Thymus (tissue), 14 donors: ENCODE results near the gene DDX5. TPM values are rescaled to one million over a fixed set of nuclear protein-coding genes. Genes with fewer than 3 reads are reported as not detected.

Experiments used
- DNase-seq, 9 donors: peaks; one replicate each; pipeline ENCODE4 v3.0.0-alpha.2; 2013; ENCODE audit warnings: low spot score in 9 of 9, low read depth in 6 of 9, missing footprints in 1 of 9
- H3K27ac ChIP-seq, 2 donors: one replicate each; pipeline ENCODE4 v1.5.1; 2013; ENCODE audit warnings: control low read depth in 1 of 2, low read depth in 1 of 2, low read length in 1 of 2, mild to moderate bottlenecking in 1 of 2, moderate library complexity in 1 of 2
- H3K27me3 ChIP-seq, 2 donors: one replicate each; pipeline ENCODE4 v1.5.1; 2013; ENCODE audit warnings: low read length in 1 of 2; ENCODE audit not compliant: control insufficient read depth in 2 of 2, insufficient read depth in 1 of 2
- H3K36me3 ChIP-seq, 2 donors: one replicate each; pipeline ENCODE4 v1.5.1; 2013; ENCODE audit warnings: low read length in 1 of 2, mild to moderate bottlenecking in 1 of 2, moderate library complexity in 1 of 2; ENCODE audit not compliant: control insufficient read depth in 2 of 2, insufficient read depth in 2 of 2
- H3K4me1 ChIP-seq, 2 donors: one replicate each; pipeline ENCODE4 v1.5.1; 2013; ENCODE audit warnings: low read length in 2 of 2; ENCODE audit not compliant: control insufficient read depth in 2 of 2, insufficient read depth in 2 of 2
- H3K4me3 ChIP-seq, 2 donors: one replicate each; pipeline ENCODE4 v1.5.1; 2013; ENCODE audit warnings: low read length in 2 of 2, control low read depth in 1 of 2, mild to moderate bottlenecking in 1 of 2
- H3K9me3 ChIP-seq, 2 donors: one replicate each; pipeline ENCODE4 v1.5.1; 2013; ENCODE audit warnings: low read length in 1 of 2, mild to moderate bottlenecking in 1 of 2; ENCODE audit not compliant: control insufficient read depth in 2 of 2, insufficient read depth in 1 of 2
- WGBS: extraction: QIAGEN DNeasy Blood & Tissue Kit; methylation state at CpG from one replicate; pipeline ENCODE4 v1.1.7; 2013; 5-methylcytosine and 5-hydroxymethylcytosine counted together
- long read RNA-seq, 10 donors: transcript quantifications; one replicate each; lab custom pipeline, GENCODE V29; 2026
- polyA plus RNA-seq: library from polyadenylated mRNA; stranded (reverse); fragments of 200-250 nt; gene quantifications from one replicate; pipeline ENCODE4 v1.2.3, GENCODE V29; 2013
- total RNA-seq: library from RNA; stranded (reverse); fragments of 120-200 nt; gene quantifications from one replicate; pipeline ENCODE4 v1.2.4, GENCODE V29; 2013
- donor health status: healthy.

Gene DDX5
- total RNA-seq: 584 TPM
- 937 TPM for polyA plus RNA-seq
- long read RNA-seq, donor 1, transcript DDX5-201 (13 exons, 2,554 nt): major isoform, 19 of 22 reads
- long read RNA-seq, donor 1, partial matches to known transcripts: 0 of 22 reads
- long read RNA-seq, donor 1, other reads (novel, unspliced or antisense): 0 of 22 reads
- long read RNA-seq, donor 2: 0 reads
- long read RNA-seq, donor 3, transcript DDX5-201 (13 exons, 2,554 nt): major isoform, 253 of 684 reads
- long read RNA-seq, donor 3, transcript DDX5-215 (12 exons, 3,558 nt): minor isoform, 64 of 684 reads
- long read RNA-seq, donor 3, transcript DDX5-233 (2 exons, 699 nt): minor isoform, 13 of 684 reads
- long read RNA-seq, donor 3, partial matches to known transcripts: 331 of 684 reads
- long read RNA-seq, donor 3, other reads (novel, unspliced or antisense): 9 of 684 reads
- long read RNA-seq, donor 4, transcript DDX5-215 (12 exons, 3,558 nt): minor isoform, 31 of 391 reads
- long read RNA-seq, donor 4, transcript DDX5-201 (13 exons, 2,554 nt): major isoform, 61 of 391 reads
- long read RNA-seq, donor 4, partial matches to known transcripts: 289 of 391 reads
- long read RNA-seq, donor 4, other reads (novel, unspliced or antisense): 0 of 391 reads
- long read RNA-seq, donor 5, transcript DDX5-201 (13 exons, 2,554 nt): major isoform, 177 of 616 reads
- long read RNA-seq, donor 5, transcript DDX5-213 (4 exons, 820 nt): minor isoform, 7 of 616 reads
- long read RNA-seq, donor 5, transcript DDX5-233 (2 exons, 699 nt): minor isoform, 18 of 616 reads
- long read RNA-seq, donor 5, transcript DDX5-215 (12 exons, 3,558 nt): minor isoform, 41 of 616 reads
- long read RNA-seq, donor 5, partial matches to known transcripts: 357 of 616 reads
- long read RNA-seq, donor 5, other reads (novel, unspliced or antisense): 12 of 616 reads
- long read RNA-seq, donor 6, transcript DDX5-233 (2 exons, 699 nt): minor isoform, 7 of 250 reads
- long read RNA-seq, donor 6, transcript DDX5-215 (12 exons, 3,558 nt): minor isoform, 15 of 250 reads
- long read RNA-seq, donor 6, transcript DDX5-201 (13 exons, 2,554 nt): major isoform, 149 of 250 reads
- long read RNA-seq, donor 6, partial matches to known transcripts: 70 of 250 reads
- long read RNA-seq, donor 6, other reads (novel, unspliced or antisense): 5 of 250 reads
- long read RNA-seq, donor 7, transcript DDX5-201 (13 exons, 2,554 nt): major isoform, 225 of 387 reads
- long read RNA-seq, donor 7, transcript DDX5-215 (12 exons, 3,558 nt): minor isoform, 13 of 387 reads
- long read RNA-seq, donor 7, partial matches to known transcripts: 119 of 387 reads
- long read RNA-seq, donor 7, other reads (novel, unspliced or antisense): 18 of 387 reads
- long read RNA-seq, donor 8, transcript DDX5-201 (13 exons, 2,554 nt): major isoform, 69 of 143 reads
- long read RNA-seq, donor 8, transcript DDX5-215 (12 exons, 3,558 nt): minor isoform, 8 of 143 reads
- long read RNA-seq, donor 8, partial matches to known transcripts: 60 of 143 reads
- long read RNA-seq, donor 8, other reads (novel, unspliced or antisense): 0 of 143 reads
- long read RNA-seq, donor 9, transcript DDX5-233 (2 exons, 699 nt): minor isoform, 15 of 303 reads
- long read RNA-seq, donor 9, transcript DDX5-201 (13 exons, 2,554 nt): major isoform, 141 of 303 reads
- long read RNA-seq, donor 9, transcript DDX5-215 (12 exons, 3,558 nt): minor isoform, 22 of 303 reads
- long read RNA-seq, donor 9, partial matches to known transcripts: 118 of 303 reads
- long read RNA-seq, donor 9, other reads (novel, unspliced or antisense): 0 of 303 reads
- long read RNA-seq, donor 10, transcript DDX5-215 (12 exons, 3,558 nt): minor isoform, 19 of 213 reads
- long read RNA-seq, donor 10, transcript DDX5-233 (2 exons, 699 nt): minor isoform, 7 of 213 reads
- long read RNA-seq, donor 10, transcript DDX5-201 (13 exons, 2,554 nt): major isoform, 87 of 213 reads
- long read RNA-seq, donor 10, partial matches to known transcripts: 94 of 213 reads
- long read RNA-seq, donor 10, other reads (novel, unspliced or antisense): 0 of 213 reads

DNA sequence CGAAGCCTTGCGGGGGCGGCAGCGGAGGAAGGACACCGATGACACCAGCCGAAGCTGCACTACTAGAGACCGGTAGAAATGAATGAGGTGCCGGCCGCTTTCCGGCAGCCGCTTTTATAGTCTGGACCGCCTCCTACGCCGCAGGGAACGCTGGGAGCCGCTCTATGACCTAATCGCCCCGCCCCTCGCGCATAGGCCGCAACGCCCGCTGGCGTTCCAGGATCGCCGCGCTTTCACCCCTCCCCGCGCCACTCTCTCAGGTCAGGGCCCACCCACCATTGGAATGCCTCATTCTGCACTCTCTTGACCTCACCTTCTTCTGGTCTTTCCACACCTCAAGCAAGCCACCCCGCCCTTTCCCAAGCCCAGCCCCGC is at the start of gene DDX5:
DDX5 (minus strand) TSS at position 89 of the 375 bp plus-strand sequence. CDS start 170 bp downstream, outside the sequence.
- H3K27ac ChIP-seq: peak within 1 kb of the TSS; percentile 97 to 99
- no peaks in the 10 kb centered on the region for H3K9me3 ChIP-seq
- H3K36me3 ChIP-seq: peaks cover 34 to 64% of the 10 kb centered on the region in 2 donors
- under 1% methylated on average over 31 of the region's 31 CpGs for WGBS
- H3K27me3 ChIP-seq: no peaks in the 10 kb centered on the region
- peak; percentile 89 to 98 (median 95) for DNase-seq
- H3K4me3 ChIP-seq: peak within 1 kb of the TSS; percentile 87 to 96
- H3K4me1 ChIP-seq: peaks cover 10 to 19% of the 10 kb centered on the region in 2 donors

DNA sequence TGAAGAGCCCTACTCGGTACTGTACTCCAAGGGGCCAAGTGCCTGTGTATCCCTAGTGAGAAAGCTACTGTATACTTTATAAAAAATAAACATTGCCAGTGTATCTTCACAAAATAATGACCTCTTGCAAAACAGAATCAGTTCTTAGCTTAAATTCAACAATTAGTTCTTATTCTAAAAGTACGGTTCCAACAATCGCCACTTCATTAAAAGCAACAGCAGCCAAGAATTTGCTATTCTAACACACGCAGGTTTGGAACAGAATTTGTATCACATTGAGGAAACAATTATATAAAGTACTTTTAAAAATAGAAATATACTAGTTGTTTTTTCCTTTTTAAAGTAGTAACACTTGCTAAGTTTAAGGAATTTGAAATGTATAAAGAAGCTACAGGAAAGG is 49.2 kb upstream of the DDX5 start:
- Histone ChIP-seq H3K4me3 (no peak overlapping the region), H3K27ac (no peak overlapping the region), H3K9me3 (no peaks in the 10 kb centered on the region), H3K27me3 (no peaks in the 10 kb centered on the region), H3K36me3 (peaks cover 6 to 55% of the 10 kb centered on the region in 2 donors), H3K4me1 (no peaks in the 10 kb centered on the region)
- DNase-seq: no peak
- WGBS: 97% methylated on average over 4 of the region's 4 CpGs

DNA sequence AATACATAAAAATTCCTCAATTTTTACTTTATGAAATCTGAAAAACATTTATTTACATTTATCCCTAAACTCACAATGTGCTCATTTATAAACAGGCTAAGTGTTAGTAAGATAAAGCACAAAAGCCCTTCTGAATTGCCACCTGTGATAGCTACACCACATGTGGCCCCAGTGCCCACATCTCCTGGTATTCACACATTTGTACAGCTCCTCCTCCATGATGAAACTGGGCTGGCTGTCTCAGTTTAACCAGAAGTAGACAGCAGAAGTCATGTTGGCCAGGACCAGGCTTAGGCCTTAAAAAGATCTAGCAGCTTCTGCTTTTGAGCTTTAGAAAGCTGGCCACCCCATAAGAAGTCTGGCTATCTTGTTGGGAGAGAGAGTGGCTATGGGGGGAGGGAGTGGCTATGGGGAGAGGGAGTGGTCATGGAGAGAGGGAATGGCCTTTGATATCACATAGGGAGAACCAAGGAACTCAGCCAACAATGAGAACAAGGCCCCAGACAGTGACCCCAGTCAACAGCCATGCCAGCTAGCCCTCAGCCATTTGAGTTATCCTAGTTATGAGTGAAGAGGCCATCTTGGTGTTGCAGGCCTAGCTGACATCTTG is 48.0 kb upstream of the DDX5 start:
- no peak for DNase-seq
- Histone ChIP-seq H3K27me3 (no peaks in the 10 kb centered on the region), H3K4me3 (no peak overlapping the region), H3K27ac (no peak overlapping the region), H3K36me3 (peaks cover 12 to 56% of the 10 kb centered on the region in 2 donors), H3K4me1 (no peaks in the 10 kb centered on the region), H3K9me3 (no peaks in the 10 kb centered on the region)

DNA sequence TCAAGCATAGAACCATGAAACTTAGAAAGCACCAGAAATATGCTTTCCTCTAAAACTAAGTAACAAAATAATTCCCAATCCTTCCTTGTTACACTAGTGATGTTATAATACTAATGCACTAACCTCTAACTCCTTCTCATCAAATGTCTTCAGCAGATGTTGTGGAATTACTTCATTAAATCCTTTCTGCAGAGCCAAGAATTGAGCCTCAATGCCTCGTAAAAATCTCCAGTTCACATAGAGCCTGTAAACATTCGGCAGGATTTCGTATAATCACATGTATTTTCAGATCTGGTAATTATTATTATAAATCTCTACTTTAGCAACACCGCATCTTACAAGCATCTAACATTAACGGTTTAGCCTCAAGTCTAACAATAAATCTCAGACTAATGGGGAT is 45.4 kb upstream of the DDX5 start:
- 99% methylated on average over 5 of the region's 5 CpGs for WGBS
- Histone ChIP-seq H3K4me3 (no peak overlapping the region), H3K4me1 (no peaks in the 10 kb centered on the region)

DNA sequence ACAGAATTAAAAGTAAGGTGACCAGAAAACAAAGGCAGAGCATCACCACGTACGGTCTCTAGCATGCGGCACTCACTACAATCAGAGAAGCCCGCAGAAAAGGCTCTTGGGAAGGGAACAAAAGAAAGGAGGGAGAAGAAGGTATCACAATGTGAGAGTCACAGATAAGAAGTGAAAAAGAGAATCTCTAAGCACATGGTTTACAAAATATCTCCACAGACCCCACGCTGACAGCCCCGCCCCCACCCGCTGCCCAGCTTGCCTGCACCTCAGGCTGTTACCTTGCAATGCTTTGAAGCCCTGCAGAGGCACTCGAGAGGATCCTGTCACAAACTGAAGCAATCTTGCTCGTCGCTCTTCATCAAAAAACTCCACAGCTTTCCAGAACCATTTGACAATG is 41.2 kb upstream of the DDX5 start:
- Histone ChIP-seq H3K9me3 (no peaks in the 10 kb centered on the region), H3K27ac (no peak overlapping the region), H3K27me3 (no peaks in the 10 kb centered on the region), H3K4me1 (no peaks in the 10 kb centered on the region), H3K36me3 (peaks cover 27 to 63% of the 10 kb centered on the region in 2 donors), H3K4me3 (no peak overlapping the region)
- no peak for DNase-seq
- 96% methylated on average over 10 of the region's 10 CpGs for WGBS

More for the DNA sequence above, 45.4 kb upstream of the DDX5 start:
- H3K27ac ChIP-seq: no peak overlapping the region
- H3K9me3 ChIP-seq: no peaks in the 10 kb centered on the region
- H3K27me3 ChIP-seq: no peaks in the 10 kb centered on the region
- peaks cover 27 to 64% of the 10 kb centered on the region in 2 donors for H3K36me3 ChIP-seq
- DNase-seq: no peak

DNA sequence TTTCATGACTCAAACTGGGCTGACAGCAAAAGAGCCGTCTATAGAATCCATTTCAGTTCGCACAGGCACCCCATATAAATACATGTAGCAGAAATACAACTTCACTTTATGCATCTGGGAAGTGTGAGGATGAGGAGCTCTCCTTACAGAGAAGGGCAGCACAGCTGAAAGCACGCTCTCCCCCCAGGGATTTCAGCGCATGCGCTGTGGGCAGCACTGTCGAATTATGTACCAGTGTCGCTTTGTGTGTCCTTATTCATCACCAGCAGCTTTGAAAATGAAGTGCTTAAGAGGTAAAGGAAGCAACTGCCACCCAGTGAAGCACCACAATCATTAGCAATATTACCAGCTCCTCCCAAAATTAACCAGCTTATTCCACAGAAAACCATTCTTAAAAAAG is 40.6 kb upstream of the DDX5 start:
- Histone ChIP-seq H3K9me3 (no peaks in the 10 kb centered on the region), H3K4me3 (no peak overlapping the region), H3K36me3 (peaks cover 30 to 66% of the 10 kb centered on the region in 2 donors), H3K27ac (no peak overlapping the region), H3K27me3 (no peaks in the 10 kb centered on the region), H3K4me1 (no peaks in the 10 kb centered on the region)
- no peak for DNase-seq
- 98% methylated on average over 7 of the region's 7 CpGs for WGBS

DNA sequence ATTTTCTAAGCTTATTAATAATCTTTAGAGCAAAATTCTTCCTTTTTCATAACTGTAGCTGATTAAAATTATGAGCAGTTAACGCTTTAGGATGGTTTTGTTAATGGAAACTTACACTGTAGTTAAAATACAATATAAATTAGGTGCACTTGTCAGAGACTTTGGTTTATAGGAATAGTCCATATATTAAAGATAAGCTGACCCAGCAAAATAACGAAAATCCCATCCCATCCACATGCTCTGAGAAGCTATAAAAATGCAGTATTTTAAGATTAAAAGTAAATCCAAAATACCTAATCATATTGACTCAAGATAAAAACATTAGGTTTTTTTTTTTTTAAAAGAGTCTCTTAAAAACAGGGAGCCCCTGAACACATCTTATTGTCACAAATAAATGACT is 38.7 kb upstream of the DDX5 start:
- Histone ChIP-seq H3K4me1 (no peaks in the 10 kb centered on the region), H3K27me3 (no peaks in the 10 kb centered on the region), H3K4me3 (no peak overlapping the region), H3K27ac (no peak overlapping the region), H3K36me3 (peaks cover 35 to 69% of the 10 kb centered on the region in 2 donors), H3K9me3 (no peaks in the 10 kb centered on the region)
- WGBS: 100% methylated on average over 2 of the region's 2 CpGs
- no peak for DNase-seq
